CD1c-positive myeloid dendritic cell (primary cell): ENCODE results near the gene CCT3.
"Not testable (repeated sequence)": the region's sequence is repeated elsewhere in the genome, so short reads cannot be mapped to it uniquely, and the experiment has no call there.

Experiments
- DNase-seq: peaks from one replicate; pipeline ENCODE4 v3.0.0-alpha.2; 2016; ENCODE audit errors: extremely low spot score

The CCT3 gene

DNA sequence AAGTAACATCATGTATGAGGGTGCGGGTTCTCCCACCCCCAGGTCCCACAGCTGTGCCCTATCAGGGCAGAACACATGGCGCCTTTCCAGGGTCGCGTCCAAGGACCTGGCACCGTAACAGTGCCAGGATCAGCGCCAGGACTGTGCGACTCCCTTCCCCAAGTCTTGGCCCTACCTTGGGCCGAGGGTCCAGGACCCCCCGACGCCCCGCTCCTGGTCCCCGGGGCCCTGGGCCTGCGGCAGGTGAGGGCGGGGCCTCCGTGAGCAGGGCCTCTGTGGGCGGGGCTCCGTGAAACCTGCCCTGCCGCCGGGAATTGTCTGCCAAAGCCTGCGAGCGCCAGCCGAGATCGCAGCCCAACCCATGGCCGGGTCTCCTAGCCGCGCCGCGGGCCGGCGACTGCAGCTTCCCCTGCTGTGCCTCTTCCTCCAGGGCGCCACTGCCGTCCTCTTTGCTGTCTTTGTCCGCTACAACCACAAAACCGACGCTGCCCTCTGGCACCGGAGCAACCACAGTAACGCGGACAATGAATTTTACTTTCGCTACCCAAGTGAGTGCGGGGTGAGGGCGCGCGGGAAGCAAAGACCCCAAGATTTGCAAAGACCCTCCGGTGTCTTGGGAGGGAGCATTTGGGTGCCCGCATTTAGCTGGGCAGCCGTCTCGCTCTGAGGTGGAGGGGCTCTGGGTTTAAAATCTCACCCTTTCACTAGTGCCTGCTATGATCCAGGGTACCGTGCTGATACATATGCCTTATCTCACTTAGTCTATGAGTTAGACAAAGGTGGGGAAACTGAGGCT lies 31.0 kb upstream of the CCT3 start, which contains the start of gene RHBG:
RHBG (plus strand) TSS at position 323 of the 796 bp plus-strand sequence; CDS start at position 362, 39 bp downstream.
- DNase-seq = peak; percentile 37

DNA sequence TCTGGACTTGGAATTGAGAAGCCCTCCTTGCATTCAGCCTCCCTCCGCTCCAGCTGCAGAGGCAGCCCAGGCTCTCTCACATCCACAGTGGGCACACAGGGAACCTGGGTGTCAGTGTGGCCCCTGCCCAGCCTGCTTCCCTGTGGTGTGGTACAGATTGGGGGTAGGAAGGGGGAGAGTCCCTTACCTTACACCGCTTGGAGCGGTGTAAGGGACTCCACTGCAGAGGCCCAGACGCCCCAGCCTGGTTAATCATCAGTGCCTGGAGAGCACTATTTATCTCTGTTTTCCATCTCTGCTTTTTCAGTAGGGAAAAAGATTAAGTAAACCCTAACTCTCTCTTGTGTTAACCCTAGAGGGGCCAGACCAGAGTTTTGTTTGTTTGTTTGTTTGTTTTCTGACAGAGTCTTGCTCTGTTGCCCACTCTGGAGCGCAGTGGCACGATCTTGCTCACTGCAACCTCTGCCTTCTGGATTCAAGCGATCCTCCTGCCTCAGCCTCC lies 30.1 kb upstream of the CCT3 start:
- no peak for DNase-seq

DNA sequence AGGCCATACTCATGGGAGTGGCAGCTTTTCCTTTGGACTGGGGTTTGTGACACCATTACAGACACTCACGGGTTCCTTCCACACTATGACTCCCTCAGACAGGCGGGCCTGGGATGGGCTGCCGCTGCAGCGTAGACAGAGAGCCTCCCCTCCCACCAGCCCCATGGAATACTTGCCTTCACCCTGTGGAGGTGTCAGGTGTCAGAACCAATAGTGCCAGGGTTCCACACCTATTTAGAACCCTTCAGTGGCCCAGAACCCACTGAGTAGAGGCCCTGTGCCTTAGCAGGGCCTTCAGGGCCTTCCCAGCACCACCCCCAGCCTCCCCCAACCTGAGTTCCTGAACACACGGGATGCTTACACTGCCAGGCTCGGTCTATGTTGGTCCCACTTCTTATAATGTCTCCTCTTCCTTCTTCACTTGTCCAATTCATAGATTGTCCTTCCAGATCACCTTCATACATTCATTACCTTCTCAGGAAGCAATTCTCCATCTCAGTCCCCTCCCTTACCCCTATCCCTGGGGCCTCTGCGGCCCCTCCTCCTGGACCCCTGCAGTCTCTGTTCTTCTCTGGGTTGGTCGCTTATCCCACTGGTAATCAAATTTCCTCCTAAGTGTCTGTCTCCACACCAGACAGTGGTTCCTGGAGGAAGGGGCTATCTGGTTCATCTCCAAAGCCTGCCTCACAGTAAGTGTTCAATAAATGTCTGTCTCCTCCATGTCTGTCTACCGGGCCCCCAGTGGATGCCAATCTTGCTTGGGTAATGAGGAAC lies 29.5 kb upstream of the CCT3 start:
- no peak for DNase-seq

DNA sequence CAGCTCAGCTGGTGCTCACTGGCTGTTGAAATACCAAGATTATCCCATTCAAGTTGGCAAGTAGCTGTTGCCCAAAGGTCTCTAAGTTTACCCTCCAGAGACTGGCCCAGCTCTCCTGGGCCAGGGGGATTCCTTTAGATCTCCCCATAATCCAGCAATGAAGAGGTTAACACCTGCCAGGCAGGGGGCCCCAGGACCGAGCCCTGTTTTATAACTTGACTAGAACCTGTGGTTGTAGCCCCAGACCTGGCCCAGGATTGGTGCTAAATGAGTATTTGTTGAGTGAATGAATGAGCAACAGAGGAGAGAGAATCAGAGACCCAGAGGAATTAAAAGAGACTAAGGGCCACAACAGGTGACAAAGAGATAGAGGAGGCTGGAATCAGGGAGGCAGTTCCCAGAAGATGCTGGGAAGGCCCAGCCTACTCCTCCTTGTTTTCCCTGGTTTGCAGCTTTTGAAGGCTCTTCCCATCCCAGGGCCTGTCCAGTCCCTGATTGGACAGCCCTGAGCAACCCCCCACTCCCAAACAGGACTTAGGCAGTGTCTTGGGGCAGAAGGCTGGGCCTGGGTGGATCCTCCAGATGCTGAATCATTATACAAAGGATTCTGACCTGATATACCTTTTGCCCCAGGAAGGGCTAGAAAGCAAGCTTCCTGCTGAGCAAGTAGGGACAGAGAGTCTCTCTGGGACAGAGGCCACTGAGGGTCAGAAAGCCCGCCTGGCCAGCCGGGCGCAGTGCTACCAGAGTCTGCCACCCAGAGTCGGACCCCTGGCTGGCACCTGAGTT lies 28.5 kb upstream of the CCT3 start:
- no peak for DNase-seq

DNA sequence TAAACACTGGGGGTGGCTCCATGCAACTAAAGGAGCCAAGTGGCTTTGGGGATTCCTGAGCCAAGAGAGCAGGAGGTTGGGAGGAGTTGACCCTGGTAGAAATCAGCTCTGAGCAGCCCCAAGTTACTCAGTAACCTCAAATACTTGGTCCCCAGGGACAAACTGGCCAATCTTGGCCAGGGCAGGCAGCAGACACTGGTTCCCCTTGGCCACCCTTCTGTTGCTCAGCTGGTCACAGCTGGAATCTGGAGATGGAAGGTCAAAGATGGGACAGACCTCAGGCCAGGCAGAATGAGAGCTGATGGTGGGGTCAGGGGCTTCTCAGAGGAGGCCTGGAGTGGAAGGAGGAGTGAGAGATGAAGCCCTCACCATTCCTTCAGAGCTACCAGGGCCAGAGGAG lies 27.7 kb upstream of the CCT3 start:
- no peak for DNase-seq

DNA sequence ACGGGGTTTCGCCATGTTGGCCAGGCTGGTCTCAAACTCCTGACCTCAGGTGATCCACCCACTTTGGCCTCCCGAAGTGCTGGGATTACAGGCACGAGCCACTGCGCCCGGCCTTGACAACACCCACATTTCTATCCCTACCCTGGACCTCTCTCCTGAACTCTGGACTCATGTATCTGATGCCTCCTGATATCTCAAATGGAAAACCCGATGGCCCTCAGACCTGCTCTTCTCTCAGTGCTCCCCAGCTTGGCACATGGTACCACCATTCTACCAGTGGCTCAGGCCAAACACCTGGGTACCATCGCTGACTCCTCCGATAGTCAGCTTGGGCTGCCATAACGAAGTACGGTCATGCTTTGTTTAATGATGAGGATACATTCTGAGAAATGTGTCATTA lies 22.4 kb upstream of the CCT3 start:
- no peak for DNase-seq

DNA sequence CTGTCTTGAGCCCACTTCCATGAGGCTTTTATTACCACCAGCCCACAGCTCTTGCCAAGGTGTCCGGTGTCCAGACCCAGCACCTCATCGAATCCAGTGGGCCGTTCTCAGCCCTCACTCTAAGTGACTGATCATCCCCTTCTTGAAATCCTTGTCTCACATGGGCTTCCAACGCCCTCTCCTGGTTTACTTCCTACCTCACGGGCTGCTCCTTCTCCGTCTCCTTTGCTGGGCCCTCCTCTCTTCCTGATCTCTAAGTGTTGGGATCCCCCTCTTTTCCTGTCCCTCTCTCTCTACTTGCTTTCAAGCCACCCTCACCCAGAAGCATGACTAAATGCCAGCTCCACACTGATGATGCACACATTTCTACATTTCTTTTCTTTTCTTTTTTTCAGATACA lies 21.9 kb upstream of the CCT3 start:
- no peak for DNase-seq

DNA sequence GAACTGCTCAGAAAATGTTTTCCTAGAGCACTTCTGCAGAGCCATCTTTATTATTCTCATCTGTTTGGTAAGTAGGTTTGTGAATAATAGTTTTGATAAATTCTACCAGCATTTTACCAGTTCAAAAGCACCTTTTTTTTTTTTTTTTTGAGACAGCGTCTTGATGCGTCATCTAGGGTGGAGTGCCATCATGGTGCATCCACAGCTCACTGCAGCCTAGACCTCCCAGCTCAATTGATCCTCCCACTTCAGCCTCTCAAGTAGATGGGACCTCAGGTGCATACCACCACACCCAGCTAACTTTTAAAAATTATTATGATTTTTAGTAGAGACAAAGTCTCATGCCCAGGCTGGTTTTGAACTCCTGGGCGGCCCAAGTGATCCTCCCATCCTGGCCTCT lies 21.2 kb upstream of the CCT3 start:
- DNase-seq = no peak

DNA sequence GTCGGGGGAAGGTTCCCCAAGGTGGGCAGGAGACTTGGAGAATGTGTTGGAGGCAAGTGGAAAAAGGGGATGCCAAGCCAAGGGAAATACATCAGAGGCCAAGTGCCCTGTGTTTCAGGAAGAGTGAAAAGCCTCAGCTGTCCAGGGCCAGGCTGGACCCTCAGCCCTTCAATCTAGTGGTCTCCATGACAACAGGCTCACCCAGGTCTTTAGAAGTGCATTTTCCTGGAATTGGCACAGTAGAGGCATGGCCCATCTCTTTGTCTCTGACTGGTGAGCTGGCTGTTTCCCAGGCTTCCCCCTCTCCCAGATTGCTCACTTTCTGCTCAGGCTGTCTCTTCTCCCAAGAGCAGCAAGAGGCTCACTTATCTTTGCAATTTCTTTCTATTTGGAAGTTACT lies 20.5 kb upstream of the CCT3 start:
- DNase-seq = no peak

DNA sequence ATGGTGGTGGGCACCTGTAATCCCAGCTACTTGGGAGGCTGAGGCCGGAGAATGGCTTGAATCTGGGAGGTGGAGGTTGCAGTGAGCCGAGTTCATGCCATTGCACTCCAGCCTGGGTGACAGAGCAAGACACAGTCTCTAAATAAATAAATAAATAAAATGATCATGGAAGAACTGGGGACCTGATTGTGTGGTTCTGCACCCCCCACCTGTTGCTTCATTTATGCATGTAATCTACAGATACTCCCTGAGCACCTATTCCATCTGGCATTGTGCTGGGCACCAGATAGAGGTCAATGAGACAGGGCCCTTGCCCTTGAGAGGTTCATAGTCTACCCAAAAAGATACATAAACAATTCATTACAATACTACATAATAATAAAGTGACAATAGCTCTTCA lies 19.9 kb upstream of the CCT3 start:
- no peak for DNase-seq

DNA sequence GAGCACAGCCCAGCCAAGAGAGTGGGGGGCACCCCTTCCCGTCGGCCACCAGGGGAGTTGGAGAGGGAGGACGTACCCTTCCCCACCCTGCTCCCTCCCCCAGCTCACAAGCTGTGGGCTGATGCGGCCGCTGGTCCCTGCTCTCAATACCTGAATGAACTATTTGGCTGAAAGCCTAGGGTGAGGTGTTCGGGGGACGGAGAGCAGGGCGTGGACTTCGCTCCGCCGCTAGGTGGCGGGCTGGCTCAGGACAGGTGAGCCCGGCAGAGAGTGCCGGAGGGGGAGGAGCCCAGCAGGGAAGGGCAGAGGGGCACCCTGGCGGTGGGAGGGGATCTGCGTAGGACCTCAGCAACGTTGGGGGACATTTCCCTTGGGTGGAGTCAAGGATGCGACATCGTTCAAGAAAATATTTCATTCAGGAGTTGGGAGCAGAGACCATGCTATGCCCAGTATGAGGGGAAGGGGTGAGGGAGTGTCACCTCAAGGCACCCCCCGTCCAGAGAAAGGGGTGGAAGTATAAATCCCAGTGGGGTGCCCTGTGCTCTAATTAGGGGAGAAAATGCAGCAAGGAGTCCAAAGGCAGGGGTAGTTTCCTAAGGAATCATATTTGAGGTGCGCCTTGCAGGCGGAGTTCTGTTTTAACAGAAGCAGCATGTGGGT lies 18.9 kb upstream of the CCT3 start:
- peak; percentile 17 for DNase-seq

DNA sequence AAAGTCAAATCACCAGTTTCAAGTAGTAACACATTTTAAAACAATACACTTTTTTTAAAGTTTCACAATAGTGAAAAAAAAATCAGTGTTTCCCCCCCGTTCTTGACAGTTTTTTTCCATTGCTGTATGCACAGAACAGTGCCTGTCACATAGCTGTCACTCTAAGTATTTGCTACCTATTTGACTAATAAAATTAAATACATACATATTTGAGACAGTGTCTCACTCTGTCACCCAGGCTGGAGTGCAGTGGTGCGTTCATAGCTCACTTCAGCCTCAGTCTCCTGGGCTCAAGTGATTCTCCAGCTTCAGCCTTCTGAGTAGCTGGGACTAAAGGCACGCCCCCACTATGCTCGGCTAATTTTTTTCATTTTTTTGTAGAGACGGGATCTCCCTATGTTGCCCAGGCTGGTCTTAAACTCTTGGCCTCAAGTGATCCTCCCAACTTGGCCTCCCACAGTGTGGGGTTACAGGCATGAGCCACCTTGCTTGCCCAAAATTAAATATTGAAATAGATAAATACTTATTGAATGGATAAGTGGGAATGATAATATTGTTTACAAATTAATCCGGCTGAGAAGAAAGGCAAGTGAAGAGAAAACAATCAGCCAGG lies 18.3 kb upstream of the CCT3 start:
- DNase-seq = no peak

DNA sequence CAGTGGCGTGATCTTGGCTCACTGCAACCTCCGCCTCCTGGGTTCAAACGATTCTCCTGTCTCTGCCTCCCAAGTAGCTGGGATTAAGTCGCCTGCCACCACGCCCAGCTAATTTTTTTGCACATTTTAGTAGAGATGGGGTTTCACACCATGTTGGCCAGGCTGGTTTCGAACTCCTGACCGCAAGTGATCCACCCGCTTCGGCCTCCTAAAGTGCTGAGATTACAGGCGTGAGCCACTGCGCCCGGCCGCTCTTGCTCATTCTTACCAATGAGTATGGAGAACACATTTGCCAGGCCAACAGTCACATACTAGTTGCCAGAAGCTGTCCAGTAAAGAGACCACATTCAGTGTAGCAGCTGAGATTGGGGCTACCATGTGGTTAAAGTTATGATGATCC lies 14.4 kb upstream of the CCT3 start:
- DNase-seq = not testable (repeated sequence)

DNA sequence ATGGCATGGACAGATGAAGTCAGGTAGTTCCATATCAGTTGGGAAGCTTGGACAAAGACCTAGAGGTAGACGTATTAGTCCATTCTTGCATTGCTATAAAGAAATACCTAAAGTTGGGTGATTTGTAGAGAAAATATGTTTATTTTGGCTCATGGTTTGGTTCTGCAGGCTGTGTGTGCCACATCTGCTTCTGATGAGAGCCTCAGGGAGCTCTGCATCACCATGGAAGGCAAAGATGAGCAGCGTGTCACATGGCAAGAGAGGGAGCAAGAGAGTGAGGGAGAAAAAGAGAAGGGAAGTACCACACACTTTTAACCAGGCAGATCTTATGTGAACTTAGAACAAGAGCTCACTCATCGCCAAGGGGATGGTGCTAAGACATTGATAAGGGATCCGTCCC lies 9.2 kb upstream of the CCT3 start:
- no peak for DNase-seq

DNA sequence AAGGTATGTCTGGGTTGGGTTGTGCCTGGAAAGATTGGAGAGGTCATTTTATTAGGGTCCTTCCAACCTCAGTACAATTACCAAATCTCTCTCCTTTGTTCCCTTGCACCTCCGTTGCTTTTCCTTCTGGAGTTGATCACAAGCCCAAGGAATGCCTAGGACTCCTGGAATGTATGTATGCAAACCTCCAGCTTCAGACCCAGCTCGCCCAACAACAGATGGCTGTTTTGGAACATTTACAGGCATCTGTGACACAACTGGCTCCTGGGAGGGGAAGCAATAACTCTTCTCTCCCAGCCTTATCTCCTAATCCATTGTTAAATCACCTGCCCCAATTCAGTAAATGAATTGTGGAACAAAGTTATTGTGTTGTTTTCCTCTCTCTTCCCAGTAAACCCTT lies 8.5 kb upstream of the CCT3 start:
- DNase-seq = no peak

DNA sequence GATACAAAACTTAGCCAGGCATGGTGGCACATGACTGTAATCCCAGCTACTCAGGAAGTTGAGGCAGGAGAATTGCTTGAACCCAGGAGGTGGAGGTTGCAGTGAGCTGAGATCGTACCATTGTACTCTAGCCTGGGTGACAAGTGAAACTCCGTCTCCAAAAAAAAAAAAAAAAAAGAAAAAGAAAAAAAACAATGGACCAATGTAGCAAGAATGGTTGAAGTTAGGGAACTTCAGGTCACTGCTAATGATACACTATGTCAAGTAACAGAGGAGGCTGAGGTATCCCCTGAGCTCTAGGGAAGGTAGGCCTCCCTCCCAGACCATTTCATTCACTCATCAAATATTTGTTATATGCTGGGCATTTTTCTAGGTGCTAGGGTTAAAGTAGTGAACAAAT lies 7.9 kb upstream of the CCT3 start:
- not testable (repeated sequence) for DNase-seq

DNA sequence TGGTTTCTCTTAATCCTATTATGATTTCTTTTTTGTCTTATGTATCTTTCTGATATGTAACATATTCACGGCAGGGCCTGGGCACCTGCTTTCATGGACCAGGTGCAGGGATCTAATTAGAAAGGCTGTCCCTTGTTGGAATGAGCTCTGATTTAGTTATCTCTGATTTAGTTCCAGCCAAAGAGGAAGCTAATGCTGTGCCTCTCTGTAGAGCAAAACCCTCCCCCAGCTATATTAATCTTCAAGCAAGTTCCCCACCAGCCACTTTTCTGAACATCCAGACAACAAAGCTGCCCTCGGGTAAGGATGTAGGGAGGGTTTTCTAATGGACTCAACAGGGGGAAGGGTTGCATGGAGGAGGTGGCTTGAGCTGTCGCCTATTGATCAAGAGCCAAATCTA lies 6.3 kb upstream of the CCT3 start:
- DNase-seq = no peak

DNA sequence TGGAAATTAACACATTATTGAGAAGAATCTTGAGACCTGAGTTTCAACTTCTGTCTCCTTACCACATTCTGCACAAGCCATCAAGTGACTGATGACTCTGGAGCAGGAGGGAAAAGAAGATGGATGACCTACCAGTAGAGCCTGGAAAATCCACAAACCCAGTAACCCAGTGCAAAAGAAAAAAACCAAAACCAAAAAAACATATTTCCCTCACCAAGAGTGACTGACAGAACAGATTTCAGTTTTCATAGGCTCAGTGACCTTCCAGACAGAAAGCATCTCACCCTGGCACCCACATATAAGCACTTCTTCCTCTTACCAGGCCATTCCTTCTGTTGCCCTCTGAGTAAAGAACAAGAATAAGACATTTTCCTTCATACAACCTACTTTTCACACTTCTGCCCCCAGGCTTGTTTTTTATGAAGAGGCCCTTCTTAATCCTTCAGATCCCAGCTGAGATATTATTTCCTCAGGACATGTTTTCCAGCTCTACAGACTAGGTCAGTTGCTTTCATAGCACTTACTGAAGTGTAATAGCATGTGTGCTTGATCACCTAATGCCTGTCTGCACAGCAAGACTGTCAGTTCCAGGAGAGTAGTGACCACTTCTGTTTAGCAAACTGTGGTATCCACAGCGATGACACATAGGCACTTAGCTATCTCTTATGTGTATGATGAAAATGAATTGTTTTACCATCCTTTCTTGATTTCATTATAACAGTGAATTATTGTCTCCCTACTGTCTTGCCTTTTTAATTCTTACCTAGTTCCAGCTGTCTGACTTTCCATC lies 4.3 kb upstream of the CCT3 start:
- no peak for DNase-seq

DNA sequence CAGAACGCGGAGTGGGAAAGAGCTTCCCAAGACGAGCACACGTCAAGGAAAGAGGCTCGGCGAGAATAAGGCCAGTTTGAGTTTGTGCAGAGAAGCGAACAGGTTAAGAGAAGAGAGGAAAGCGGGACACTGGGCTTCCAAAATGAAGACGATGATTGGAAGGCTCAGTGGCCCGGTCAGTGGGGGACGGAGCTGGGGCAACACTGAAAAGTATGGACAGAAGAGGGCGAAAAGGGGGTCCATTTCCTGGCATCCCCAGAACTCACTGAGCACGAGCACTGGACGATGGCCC lies 258 bp downstream of the CCT3 start:
- no peak for DNase-seq

DNA sequence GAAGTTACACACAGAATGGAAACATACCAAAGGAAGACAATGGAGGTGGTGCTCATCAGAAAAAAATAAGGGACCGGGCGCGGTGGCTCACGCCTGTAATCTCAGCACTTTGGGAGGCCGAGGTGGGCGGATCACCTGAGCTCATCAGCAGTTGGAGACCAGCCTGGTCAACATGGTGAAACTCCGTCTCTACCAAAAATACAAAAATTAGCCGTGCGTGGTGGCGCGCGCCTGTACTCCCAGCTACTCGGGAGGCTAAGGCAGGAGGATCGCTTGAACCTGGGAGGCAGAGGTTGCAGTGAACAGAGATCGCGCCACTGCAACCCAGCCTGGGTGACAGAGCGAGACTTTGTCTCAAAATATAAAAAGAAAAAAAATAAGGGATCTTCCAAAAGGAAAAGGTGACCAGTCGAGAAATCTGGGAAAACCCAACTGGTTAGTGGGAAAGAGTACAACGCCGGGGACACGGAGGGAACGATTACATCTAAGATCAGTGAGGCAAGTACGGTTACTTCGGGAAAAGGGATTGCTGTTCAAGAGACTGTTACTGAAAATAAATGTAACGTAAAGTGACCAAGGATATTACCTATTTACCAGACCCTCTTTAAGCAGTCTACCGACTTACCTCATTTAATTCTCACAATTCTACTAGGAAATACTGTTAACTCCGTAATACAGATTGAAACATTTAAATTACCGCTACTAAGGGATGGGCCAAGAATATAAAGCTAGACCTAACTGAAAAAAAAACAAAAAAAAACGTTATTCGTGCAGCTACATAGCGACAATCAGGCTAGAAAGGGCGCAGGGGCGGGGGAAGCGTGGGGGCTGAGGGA lies 822 bp downstream of the CCT3 start:
- DNase-seq = no peak
